K562 (cell line): ENCODE results near the gene PDE4D.

ENCODE experiments used
- MYC ChIP-seq, 2 experiments: fragments of 250-450 bp in 1 of 2; sonication (Bioruptor Pico) in 1 of 2; IDR thresholded peaks; 2 replicates each; pipeline versions ENCODE4 v1.5.1 to v1.6.1; 2012 to 2021; ENCODE audit warnings: low read depth in 2 of 2, borderline replicate concordance in 1 of 2, improper control_type of control experiment in 1 of 2, low read length in 1 of 2, mild to moderate bottlenecking in 1 of 2, moderate library complexity in 1 of 2
- POLR2AphosphoS5 ChIP-seq: IDR thresholded peaks from 2 replicates; pipeline ENCODE4 v1.6.1; 2011; ENCODE audit warnings: mild to moderate bottlenecking, low read depth, low read length, moderate library complexity; ENCODE audit not compliant: control insufficient read depth, insufficient read depth
- SMARCC2 ChIP-seq: fragments of 450-650 bp; IDR thresholded peaks from 2 replicates; pipeline ENCODE4 v1.6.1; 2017; ENCODE audit warnings: antibody characterized with exemption, moderate library complexity, mild to moderate bottlenecking, low read depth
- TF ChIP-seq, protein P1 (sequence below), 3 experiments: IDR thresholded peaks in 2 of 3; conservative IDR thresholded peaks in 1 of 3; 2 replicates each; pipeline ENCODE4 v1.5.1; 2011 to 2012; ENCODE audit warnings: low read length in 3 of 3, mild to moderate bottlenecking in 3 of 3, control low read depth in 2 of 3, improper control_type of control experiment in 1 of 3, inconsistent platforms in 1 of 3, low read depth in 1 of 3, mixed read lengths in 1 of 3, moderate library complexity in 1 of 3; ENCODE audit not compliant: insufficient read depth in 2 of 3

DNA sequence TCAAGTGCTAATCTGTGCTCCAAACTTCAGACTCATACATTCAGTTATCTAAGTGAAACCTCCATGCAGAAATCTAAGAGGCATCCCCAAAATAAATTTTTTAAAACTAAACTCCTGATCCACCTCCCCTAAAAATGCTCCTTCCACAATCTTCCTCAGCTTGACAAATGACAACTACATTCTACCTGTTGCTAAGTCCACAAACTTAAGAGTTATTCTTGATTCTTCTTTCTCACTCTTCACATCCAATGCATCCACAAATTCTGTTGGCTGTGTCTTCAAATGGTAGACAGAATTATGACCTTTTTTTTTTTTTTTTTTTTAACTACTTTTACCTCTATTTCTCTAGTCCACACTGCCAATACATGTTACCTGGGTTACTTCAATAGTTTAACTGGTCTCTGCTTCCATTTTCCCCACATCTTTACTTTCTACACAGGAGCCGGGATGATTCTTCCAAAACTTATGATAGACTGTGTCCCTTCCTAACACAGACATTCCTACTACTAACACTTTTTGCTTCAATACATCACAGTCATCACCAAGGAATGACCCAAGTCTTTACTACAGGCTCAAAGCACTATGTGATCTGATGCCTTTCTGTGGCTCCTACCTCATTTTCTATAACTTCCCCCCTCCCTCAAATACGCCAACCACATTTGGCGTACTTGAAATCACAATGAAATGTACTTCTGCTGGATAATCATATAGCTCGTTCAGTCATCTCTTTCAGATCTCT, 143.6 kb downstream of the PDE4D start:
- TF ChIP-seq, protein P1, sequence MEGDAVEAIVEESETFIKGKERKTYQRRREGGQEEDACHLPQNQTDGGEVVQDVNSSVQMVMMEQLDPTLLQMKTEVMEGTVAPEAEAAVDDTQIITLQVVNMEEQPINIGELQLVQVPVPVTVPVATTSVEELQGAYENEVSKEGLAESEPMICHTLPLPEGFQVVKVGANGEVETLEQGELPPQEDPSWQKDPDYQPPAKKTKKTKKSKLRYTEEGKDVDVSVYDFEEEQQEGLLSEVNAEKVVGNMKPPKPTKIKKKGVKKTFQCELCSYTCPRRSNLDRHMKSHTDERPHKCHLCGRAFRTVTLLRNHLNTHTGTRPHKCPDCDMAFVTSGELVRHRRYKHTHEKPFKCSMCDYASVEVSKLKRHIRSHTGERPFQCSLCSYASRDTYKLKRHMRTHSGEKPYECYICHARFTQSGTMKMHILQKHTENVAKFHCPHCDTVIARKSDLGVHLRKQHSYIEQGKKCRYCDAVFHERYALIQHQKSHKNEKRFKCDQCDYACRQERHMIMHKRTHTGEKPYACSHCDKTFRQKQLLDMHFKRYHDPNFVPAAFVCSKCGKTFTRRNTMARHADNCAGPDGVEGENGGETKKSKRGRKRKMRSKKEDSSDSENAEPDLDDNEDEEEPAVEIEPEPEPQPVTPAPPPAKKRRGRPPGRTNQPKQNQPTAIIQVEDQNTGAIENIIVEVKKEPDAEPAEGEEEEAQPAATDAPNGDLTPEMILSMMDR (IDR thresholded peaks at IDR 0.05 in 2 of 3, conservative IDR thresholded peaks at IDR 0.05 in 1 of 3; ENCODE audit: insufficient read depth in 2 of 3, low read depth in 1 of 3, low read length in 3 of 3), result no peak
- no peak for TF ChIP-seq SMARCC2
- no peak for TF ChIP-seq MYC (IDR thresholded peaks at IDR 0.05; ENCODE audit: low read depth, low read length)
- no peak for TF ChIP-seq MYC (CRISPR knock-in tag; IDR thresholded peaks at IDR 0.05; ENCODE audit: borderline replicate concordance, low read depth)
- no peak for TF ChIP-seq POLR2AphosphoS5
